Liver (tissue), 3 donors: ENCODE measurements around the gene RNMT.

Experiments
- CTCF ChIP-seq: fragments of 150-350 bp; IDR thresholded peaks from 2 replicates; pipeline ENCODE4 v1.5.1; 2017; ENCODE audit warnings: improper control_type of control experiment, low read depth, low read length; ENCODE audit not compliant: missing input control
- JUND ChIP-seq, 2 donors: IDR thresholded peaks; 2 replicates each; pipeline ENCODE4 v1.6.1; 2016; ENCODE audit warnings: antibody characterized with exemption in 2 of 2
- RAD21 ChIP-seq, 2 donors: IDR thresholded peaks; 2 replicates each; pipeline ENCODE4 v1.6.1; 2016; ENCODE audit warnings: antibody characterized with exemption in 2 of 2, mild to moderate bottlenecking in 2 of 2
- TAF1 ChIP-seq: conservative IDR thresholded peaks from 2 replicates; pipeline ENCODE4 v1.6.1; 2016; ENCODE audit warnings: antibody characterized with exemption, mild to moderate bottlenecking
- TF ChIP-seq, protein P1 (sequence below): IDR thresholded peaks from 2 replicates; pipeline ENCODE4 v1.6.1; 2016; ENCODE audit warnings: antibody characterized with exemption
- donor health status: healthy.
- donor health status: healthy.

DNA sequence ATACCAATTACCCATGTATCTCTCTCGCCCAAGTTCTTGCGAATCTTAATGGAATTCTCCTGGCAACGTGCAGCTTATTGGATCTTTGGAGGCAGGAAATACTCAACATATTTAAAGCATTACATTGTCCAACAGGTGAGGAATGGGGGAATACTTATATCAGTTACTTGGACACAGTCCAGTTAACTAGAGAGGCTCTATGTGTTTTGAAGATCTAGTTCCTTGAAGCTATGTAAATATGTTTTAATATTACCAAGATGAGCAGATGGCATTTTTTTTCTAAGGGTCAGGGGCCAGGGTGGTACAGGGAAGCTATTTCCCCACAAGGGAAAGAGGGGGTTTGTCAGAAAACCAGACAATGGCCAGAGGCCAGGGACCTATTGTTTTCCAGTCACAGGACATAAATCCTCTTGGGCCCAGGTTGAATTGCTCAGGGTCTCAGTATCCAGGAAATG is 70.7 kb downstream of the RNMT start:
- TF ChIP-seq TAF1 (no peak), CTCF (no peak), RAD21 (IDR thresholded peaks at IDR 0.05) (no peak), JUND (IDR thresholded peaks at IDR 0.05) (no peak)
- TF ChIP-seq, protein P1, sequence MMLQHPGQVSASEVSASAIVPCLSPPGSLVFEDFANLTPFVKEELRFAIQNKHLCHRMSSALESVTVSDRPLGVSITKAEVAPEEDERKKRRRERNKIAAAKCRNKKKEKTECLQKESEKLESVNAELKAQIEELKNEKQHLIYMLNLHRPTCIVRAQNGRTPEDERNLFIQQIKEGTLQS, result no peak
